ENCODE data around the gene AMN1. TPM values are rescaled to one million over a fixed set of nuclear protein-coding genes. Genes with fewer than 3 reads are reported as not detected.

The AMN1 gene
- polyA plus RNA-seq (2012; ENCODE audit: insufficient read length, low read depth) = 2.2 TPM

GRCh38 chr12:31728917-31729640, at the start of gene AMN1:
Gene AMN1 (minus strand): TSS chr12:31729021. CDS start chr12:31729008, 13 bp downstream.
- TF ChIP-seq REST (IDR thresholded peaks at IDR 0.05; ENCODE audit: insufficient read depth in 1 of 2, low read depth in 2 of 2, low read length in 2 of 2) = no peak
- peak; percentile 19; the same call in 1 of the 2 replicates for TF ChIP-seq SIN3A (IDR thresholded peaks at IDR 0.05; ENCODE audit: borderline replicate concordance, insufficient read depth, low read length)
- TF ChIP-seq POLR2AphosphoS5 (IDR thresholded peaks at IDR 0.05; ENCODE audit: low read depth, low read length) = peak; percentile 39
- TF ChIP-seq TAF1 (IDR thresholded peaks at IDR 0.05; ENCODE audit: borderline replicate concordance, insufficient read depth, low read length) = 0 out of 2 replicates have a peak, but pooled peaks have one; percentile 52
- TF ChIP-seq FOXP2 (optimal IDR thresholded peaks at IDR 0.05; ENCODE audit: borderline replicate concordance, extremely low read depth, extremely low read length, insufficient read depth) = peak; percentile 50

- TF ChIP-seq REST (IDR thresholded peaks at IDR 0.05; ENCODE audit: insufficient read depth in 1 of 2, low read depth in 2 of 2, low read length in 2 of 2) (no peak), SIN3A (IDR thresholded peaks at IDR 0.05; ENCODE audit: borderline replicate concordance, insufficient read depth, low read length) (no peak), FOXP2 (optimal IDR thresholded peaks at IDR 0.05; ENCODE audit: borderline replicate concordance, extremely low read depth, extremely low read length, insufficient read depth) (no peak), TAF1 (IDR thresholded peaks at IDR 0.05; ENCODE audit: borderline replicate concordance, insufficient read depth, low read length) (no peak), POLR2AphosphoS5 (IDR thresholded peaks at IDR 0.05; ENCODE audit: low read depth, low read length) (no peak)
These were observed 45.0 kb upstream of the AMN1 start for GRCh38 chr12:31773867-31774266.

- TF ChIP-seq FOXP2 (optimal IDR thresholded peaks at IDR 0.05; ENCODE audit: borderline replicate concordance, extremely low read depth, extremely low read length, insufficient read depth) = no peak
- no peak for TF ChIP-seq REST (IDR thresholded peaks at IDR 0.05; ENCODE audit: insufficient read depth in 1 of 2, low read depth in 2 of 2, low read length in 2 of 2)
These were observed 44.5 kb upstream of the AMN1 start for GRCh38 chr12:31773223-31773750.

- TF ChIP-seq SIN3A (IDR thresholded peaks at IDR 0.05; ENCODE audit: borderline replicate concordance, insufficient read depth, low read length) (no peak), REST (IDR thresholded peaks at IDR 0.05; ENCODE audit: insufficient read depth in 1 of 2, low read depth in 2 of 2, low read length in 2 of 2) (no peak), POLR2AphosphoS5 (IDR thresholded peaks at IDR 0.05; ENCODE audit: low read depth, low read length) (no peak), TAF1 (IDR thresholded peaks at IDR 0.05; ENCODE audit: borderline replicate concordance, insufficient read depth, low read length) (no peak), FOXP2 (optimal IDR thresholded peaks at IDR 0.05; ENCODE audit: borderline replicate concordance, extremely low read depth, extremely low read length, insufficient read depth) (no peak)
These were observed 43.9 kb upstream of the AMN1 start for GRCh38 chr12:31772685-31773222.

Data from PFSK-1 (cell line).